Stimulated activated CD4-positive, alpha-beta T cell treated with anti-CD3 and anti-CD28 coated beads, Interleukin-4, amount 100 ng/mL, for 48 hours (primary cell): ENCODE measurements around the gene MREG.
"Not testable (repeated sequence)": the region's sequence is repeated elsewhere in the genome, so short reads cannot be mapped to it uniquely, and the experiment has no call there.

Experiments
- DNase-seq, 2 donors: peaks; one replicate each; pipeline ENCODE4 v3.0.0-alpha.2; 2020; ENCODE audit warnings: low read depth in 2 of 2

Gene MREG

DNA sequence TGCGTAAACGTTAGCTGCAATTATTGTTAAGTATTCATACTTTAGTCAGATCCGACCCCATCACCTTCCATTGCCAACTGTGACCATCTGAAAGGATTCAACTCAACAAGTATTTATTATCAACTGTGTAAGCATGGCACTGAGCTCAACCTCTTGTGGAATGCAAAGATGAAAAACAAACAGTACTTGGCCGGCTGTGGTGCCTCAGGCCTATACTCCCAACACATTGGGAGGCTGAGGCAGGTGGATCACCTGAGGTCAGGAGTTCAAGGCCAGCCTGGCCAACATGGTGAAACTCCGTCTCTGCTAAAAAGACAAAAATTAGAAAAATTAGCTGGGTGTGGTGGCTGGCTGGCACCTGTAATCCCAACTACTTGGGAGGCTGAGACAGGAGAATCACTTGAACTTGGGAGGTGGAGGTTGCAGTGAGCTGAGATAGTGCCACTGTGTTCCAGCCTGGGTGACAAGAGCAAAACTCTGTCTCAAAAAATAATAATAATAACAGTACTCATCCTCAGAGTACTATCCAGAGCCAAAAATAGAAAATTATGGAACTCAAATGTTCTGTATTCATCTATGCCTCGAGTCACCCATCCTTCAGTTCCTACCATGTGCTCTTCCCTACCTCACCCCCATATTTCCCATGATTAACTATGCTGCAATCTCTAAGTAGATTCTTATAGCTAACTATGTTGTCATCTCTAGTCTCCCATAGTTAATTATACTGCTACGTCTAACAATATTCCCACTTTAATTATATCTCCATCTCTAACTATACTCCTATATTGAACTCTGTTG is 8.6 kb upstream of the MREG start:
- no peak for DNase-seq

GRCh38 chr2:216018709-216019108 is 5.4 kb upstream of the MREG start:
- DNase-seq = no peak

GRCh38 chr2:216017365-216017764 is 4.0 kb upstream of the MREG start:
- DNase-seq = peak in 1 of 2 donors; percentile 40

DNA sequence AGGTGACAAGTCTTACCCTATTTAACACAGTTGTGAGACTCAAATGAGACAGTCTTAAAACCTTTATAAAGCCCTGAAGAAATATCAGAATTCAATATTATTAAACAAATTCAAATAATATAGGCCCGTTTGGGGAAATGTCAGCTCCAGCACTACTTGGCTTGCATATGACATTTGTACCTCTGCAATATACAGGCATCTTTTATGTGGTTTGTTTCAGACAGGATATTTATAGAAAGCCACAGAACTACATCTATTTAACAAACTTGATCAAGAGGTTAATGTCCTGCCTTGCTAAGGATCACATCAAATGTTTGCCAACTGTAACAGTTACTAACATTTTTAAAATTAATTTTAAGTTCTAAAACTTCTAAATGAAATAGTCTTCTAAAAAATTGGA is 3.2 kb upstream of the MREG start:
- no peak for DNase-seq

DNA sequence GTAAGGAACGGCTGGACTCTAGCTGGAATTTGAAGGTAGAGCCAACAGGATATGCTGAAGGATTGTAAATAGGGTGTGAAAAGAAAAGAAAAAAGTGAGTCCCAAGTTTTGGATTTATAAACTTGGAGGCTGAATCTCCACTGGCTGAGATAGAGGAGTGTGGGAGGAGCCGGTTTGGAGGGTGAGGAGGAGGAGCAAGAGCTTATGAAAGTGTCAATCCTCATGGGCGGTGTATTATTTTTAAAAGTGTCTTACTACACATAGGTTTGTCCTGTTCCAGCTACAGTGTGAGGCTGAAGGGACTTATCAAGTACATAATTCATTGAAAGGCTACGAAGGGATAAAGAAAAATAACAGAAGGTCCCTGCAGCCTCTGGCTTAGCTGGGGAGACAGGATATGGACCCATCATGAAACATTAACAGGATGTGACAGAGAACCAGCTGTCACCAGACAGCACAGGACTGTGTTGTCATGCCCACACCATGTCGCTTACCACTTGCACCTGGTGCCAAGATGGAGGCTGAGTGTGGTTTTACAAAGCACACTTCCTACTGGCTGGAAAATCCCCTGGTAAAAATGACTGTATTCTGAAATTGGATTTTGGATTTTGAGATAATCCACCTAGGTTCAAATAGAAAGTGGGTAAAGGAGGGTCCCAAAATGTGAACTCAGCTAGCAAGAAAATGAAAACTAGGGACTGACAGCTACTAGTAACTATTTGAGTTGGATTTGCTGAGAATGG is 2.5 kb upstream of the MREG start:
- DNase-seq = peak; percentile 22 to 30

DNA sequence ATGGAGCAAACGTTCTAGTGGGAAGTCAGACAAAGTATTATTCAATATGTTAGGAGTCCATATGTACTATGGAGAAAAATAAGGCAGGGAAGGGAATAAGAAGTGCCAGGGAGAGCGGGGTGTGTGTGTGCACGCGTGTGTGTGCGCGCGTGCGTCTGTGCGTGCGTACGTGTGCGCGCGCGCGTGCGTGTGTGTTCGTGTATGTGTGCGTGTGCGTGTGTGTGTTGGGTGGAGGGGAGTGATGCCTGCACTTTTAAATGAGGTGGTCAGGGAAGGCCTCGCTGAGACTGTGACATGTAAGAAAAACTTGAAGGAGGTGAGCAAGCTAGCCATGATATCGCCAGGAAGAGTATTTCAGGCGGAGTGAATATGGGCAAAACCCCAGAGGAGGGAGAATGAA is 1.6 kb upstream of the MREG start:
- DNase-seq = no peak

- DNase-seq = no peak
These were observed 655 bp upstream of the MREG start for GRCh38 chr2:216014006-216014405.

GRCh38 chr2:216012830-216013079 is 596 bp downstream of the MREG start:
- DNase-seq = no peak

DNA sequence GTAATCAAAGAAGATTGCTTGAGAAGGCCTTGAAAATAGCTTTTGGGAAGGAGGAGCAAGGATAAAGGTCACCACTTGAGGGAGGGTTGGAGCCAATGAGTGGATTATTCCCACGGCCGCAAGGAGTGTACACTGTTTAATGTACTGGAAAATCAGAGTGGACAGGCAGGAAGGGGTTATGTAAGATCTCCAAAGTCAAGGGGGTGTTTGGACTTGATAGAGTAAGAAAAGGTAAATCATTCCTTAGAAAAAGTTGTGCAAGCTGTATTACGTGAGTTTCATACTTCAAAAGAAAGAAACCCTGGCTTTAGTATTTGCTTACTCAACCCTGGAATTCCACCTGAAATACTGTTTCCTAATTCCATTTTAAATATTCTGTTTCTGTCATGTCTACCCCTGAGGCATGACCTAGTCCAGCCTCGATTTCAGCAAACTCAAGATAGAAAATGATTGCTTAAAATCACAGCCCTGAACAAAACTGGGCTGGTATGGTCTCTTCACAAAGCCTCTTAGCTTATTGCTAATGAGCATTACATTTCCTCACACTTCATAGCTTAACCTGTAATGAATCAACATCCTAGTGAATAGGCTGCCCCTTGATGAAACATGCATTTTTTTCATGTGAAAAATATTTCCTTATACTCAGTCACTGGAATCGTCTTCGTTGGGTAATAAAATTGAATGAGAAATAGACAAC is 1.1 kb downstream of the MREG start:
- DNase-seq = no peak

DNA sequence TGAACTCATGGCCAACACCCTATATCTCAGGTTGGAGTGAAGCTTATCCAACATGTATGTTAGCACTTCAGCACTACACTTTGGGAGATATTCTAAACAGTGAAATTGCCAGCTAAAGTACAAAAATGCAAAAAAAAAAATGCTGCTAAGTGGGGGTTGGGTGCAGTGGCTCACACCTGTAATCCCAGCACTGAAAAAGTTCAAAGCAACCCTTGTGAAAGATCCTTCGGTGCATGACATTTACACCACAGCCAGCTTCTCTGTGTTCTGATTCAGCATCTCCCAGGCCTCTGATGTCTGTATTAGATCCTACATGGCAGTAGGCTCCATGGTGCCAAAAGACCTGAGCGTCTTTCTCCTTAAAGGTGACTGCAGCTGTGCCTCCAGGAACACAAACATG is 4.1 kb downstream of the MREG start:
- DNase-seq = not testable (repeated sequence)

DNA sequence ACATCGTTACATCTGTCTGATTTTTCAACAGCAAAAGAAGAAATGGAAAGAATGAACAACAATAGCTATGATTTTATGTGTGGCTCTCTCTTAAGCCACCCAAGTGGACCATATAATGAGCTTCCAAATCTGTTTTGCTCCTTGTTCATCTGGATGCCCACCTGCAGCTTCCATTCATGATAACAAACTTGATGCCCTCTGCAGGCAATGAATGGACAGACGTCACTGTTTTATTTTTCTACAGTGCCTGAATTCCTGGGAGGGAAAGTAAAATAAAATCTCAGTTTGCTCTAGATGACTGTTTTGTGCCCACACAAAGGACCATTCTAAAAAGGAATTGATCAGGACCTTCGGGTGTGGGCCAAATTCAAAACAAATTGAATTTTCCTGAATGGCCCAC is 5.0 kb downstream of the MREG start:
- no peak for DNase-seq

GRCh38 chr2:216006164-216006663 is 7.1 kb downstream of the MREG start:
- peak; percentile 29 to 37 for DNase-seq

DNA sequence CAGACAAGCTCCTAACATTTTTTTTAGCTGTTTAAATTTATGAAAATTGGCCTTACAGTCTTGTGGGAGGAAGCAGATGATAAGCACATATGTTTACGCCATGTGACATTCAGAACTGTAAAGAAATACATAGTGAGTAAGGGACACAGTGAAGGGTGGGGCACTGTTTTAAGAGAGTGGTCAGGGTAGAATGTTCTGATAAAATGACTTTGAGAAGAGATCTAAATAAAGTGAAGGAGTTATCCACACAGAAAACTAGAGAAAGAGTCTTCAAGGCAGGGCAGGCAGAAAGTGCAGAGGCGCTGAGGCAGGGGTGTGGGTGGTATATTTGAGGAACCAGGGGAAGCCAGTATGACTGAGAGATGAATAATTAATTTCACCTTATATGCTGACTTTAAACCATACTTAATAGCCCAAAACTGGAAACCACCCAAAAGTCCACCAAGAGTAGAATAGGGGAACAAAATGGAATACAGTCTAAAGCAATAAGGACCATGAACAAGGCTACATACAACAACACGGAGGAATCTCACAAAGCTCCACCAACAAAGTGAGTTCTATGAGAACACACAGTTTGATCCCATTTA is 8.6 kb downstream of the MREG start:
- peak in 1 of 2 donors; percentile 10 for DNase-seq

DNA sequence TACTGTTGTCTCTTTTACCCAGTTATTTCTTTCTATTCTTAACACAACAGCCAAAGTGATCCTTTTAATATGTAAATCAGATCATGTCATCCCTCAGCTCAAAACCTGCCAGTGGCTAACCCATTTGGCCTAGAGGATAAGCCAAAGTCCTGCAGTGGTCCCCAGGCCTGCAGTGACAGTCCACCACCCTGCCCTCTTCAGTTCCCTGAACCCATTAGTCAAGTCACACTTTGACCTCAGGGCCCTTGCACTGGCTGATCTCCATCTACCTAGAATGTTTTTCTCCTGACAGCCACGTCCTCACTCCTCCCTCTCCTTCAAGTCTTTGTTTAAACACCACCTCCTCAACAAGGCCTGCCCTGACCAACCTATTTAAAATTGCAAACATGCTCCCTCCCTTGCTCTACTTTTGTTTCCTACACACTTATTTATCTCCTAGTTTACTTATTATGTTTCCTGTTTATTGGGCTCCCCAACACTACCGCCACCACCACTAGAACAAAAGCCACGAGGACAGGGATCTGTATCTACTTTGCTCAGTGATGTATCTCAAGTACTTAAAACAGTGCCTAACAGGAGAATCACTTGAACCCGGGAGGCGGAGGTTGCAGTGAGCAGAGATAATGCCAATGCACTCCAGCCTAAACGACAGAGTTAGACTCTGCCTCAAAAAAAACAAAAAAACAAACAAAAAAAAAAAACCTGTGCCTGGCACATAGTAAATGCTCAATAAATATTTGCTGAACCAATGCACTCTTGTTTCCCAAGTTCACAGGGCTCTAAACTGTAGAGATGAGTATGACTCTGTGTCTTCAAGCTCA is 9.3 kb downstream of the MREG start:
- no peak for DNase-seq

- no peak for DNase-seq
These were observed 10.7 kb downstream of the MREG start for GRCh38 chr2:216002693-216003092.

GRCh38 chr2:216002101-216002678 is 11.2 kb downstream of the MREG start:
- no peak for DNase-seq

DNA sequence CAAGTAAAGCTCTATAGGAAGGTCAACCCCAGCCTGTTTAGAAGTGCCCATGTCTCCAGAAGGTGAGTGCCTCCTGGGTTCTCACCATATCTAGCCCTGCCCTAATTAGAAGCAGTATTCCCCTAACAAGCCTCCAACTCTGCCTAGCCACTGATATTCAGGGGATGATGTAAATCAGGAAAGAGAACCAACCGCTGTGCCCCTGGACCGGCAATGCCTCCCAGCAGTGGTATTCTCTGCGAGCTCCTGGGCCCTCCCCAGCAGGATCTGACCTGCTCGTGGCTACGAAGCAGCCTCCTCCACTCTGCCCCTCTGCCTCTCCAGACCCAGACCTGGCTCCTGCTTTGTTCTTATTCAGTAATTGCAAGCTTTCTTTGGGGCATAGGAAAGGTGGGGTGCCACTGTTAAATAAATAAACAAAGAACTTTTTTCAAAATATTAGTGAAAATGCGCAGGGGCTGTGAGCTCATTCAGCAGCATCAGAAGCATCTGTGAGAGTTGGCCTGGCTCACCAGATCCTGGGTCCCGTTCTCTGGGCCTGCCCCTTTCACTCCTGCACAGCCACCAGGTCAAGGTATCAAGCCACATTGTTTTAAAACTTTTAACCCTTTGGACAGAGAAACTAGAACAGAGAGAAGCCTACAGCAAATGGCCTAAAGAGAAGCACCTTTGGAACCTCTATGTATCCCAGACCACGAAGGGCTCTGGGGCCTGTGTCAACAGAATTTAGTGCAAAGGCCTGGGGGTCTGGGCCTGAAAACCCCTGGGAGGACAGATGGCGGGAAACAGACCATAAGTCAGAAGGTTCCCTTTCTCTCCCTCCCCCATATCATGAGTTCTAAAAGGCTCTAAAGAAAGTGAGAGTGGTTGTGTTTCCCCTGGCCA is 11.9 kb downstream of the MREG start:
- DNase-seq = no peak

- no peak for DNase-seq
These were observed 14.7 kb downstream of the MREG start for GRCh38 chr2:215998636-215999035.

DNA sequence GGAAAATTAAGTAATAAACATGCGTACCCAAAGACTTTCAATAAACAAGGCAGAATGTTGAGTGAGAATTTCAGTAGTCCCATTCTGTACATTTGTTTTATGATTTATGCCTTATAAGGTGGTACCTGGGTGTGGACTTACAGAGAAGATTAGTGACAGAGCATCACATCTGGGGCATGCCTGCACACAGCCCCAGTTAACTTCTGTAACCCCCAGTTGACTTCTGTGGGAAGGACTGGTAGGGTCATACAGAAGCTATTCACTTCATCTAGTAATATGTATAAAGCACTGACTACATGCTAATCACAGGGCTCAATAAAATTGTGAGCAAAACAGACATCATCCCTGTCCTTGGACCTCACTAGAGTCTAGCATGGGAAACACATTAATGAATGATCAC is 16.1 kb downstream of the MREG start:
- no peak for DNase-seq

- no peak for DNase-seq
These were observed 18.4 kb downstream of the MREG start for GRCh38 chr2:215994911-215995310.
